Activated CD4-positive, alpha-beta T cell treated with anti-CD3 and anti-CD28 coated beads, Interleukin-2, amount 10 ng/mL, durations not matched to agents 24 days and 14 days (primary cell): ENCODE results near the gene VPS26B. TPM values are rescaled to one million over a fixed set of nuclear protein-coding genes. Genes with fewer than 3 reads are reported as not detected.
"Not testable (repeated sequence)": the region's sequence is repeated elsewhere in the genome, so short reads cannot be mapped to it uniquely, and the experiment has no call there.

Experiments used
- DNase-seq: peaks from one replicate; pipeline ENCODE4 v3.0.0; 2022
- H3K27ac Mint-ChIP-seq: one replicate; pipeline ENCODE4 v1.8.0; 2022; ENCODE audit warnings: mild to moderate bottlenecking, mixed read lengths
- H3K27me3 Mint-ChIP-seq: one replicate; pipeline ENCODE4 v1.8.0; 2022; ENCODE audit warnings: mixed read lengths
- H3K36me3 Mint-ChIP-seq: one replicate; pipeline ENCODE4 v1.8.0; 2022; ENCODE audit warnings: low read depth, mild to moderate bottlenecking, mixed read lengths
- H3K4me1 Mint-ChIP-seq: one replicate; pipeline ENCODE4 v1.8.0; 2021; ENCODE audit warnings: mixed read lengths
- H3K4me3 Mint-ChIP-seq: one replicate; pipeline ENCODE4 v1.8.0; 2022; ENCODE audit warnings: mild to moderate bottlenecking, moderate library complexity, mixed read lengths
- H3K9me3 Mint-ChIP-seq: one replicate; pipeline ENCODE4 v1.8.0; 2021; ENCODE audit warnings: mixed read lengths
- intact Hi-C: fragments of 100-400 bp; cut with micrococcal nuclease; formaldehyde crosslinking; loops from one replicate; pipeline ENCODE4 v1.15.1; 2023
- total RNA-seq: library from RNA; stranded (reverse); gene quantifications from 2 replicates; pipeline ENCODE4 v1.2.3, GENCODE V29; 2022

The VPS26B gene
- total RNA-seq, 1 donor from 2014 or later, result 42.6 TPM

DNA sequence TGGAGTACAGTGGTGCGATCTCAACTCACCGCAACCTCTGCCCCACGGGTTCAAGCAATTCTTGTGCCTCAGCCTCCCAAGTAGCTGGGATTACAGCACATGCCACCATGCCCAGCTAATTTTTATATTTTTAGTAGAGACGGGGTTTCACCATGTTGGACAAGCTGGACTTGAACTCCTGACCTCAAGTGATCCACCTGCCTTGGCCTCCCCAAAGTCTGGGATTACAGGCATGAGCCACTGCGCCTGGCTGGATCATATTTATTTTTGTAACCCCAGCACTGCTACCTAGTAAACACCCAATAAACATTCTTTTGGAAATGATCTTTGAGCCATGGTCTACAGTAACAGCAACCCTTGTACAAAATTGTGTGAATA is 30.7 kb downstream of the VPS26B start:
- H3K27ac Mint-ChIP-seq, DNase-seq, H3K9me3 Mint-ChIP-seq, H3K4me3 Mint-ChIP-seq, H3K27me3 Mint-ChIP-seq, intact Hi-C loops: not testable (repeated sequence)
- Mint-ChIP-seq H3K4me1 (peaks cover 27% of the 10 kb centered on the region), H3K36me3 (peaks cover 16% of the 10 kb centered on the region)

DNA sequence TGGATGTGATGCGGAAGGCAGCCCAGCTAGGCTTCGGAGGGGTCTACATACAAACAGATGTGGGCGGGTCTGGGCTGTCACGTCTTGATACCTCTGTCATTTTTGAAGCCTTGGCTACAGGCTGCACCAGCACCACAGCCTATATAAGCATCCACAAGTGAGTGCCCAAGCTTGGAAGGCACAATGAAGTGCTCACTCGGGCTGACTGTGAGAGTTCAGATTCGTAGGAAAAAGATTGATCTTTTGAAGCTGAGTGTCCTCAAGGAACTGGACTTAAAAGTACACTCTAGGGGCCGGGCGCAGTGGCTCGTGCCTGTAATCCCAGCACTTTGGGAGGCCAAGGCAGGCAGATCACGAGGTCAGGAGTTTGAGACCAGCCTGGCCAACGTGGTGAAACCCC is 32.6 kb downstream of the VPS26B start:
- Mint-ChIP-seq H3K27me3 (no peaks in the 10 kb centered on the region), H3K27ac (no peak overlapping the region), H3K9me3 (no peaks in the 10 kb centered on the region), H3K36me3 (peaks cover 29% of the 10 kb centered on the region), H3K4me1 (peaks cover 26% of the 10 kb centered on the region), H3K4me3 (no peak overlapping the region)
- DNase-seq, result no peak
- intact Hi-C loops, result no loop called here

DNA sequence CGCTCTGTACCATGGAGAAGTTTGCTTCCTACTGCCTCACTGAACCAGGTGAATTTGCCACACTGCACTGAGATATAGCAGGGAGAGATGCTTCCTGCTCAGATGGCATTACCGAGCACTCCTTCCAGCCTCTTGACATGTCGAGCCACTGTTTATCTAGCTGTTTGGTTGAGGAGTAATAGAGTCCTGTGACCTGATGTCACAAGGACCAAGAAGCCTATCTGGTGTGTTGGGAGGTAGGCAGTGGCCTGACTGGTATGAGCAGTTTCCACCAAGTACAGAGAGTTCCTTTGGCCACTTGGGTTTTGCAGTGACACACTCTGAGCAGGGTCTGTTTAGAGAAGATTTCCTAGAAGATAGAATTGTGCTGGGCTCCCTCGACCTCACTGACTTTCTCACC is 34.1 kb downstream of the VPS26B start:
- no peak overlapping the region for H3K4me3 Mint-ChIP-seq
- DNase-seq, result no peak
- intact Hi-C loops, result no loop called here
- H3K4me1 Mint-ChIP-seq, result peaks cover 22% of the 10 kb centered on the region
- no peak overlapping the region for H3K27ac Mint-ChIP-seq
- peaks cover 35% of the 10 kb centered on the region for H3K36me3 Mint-ChIP-seq
- no peaks in the 10 kb centered on the region for H3K9me3 Mint-ChIP-seq
- H3K27me3 Mint-ChIP-seq, result no peaks in the 10 kb centered on the region

DNA sequence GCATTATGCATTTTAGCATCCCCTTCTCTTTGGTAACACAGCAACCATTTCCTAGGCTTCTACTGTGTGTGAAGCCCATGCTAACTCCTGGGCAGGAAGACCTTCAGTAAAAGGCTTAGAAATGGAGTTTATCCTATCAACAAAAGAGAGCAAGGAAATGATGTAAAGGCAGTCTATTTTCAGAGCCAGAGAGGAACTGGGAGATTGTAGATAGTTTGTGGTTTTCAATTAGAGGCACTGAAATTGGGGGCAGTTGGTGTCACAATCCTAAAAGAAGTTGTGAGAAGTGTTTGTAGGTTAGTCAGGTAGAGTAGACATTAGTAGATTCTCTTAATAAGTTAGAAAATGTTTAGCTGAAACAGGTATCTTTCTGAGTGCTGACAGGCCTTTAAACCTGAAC is 36.0 kb downstream of the VPS26B start:
- H3K27ac Mint-ChIP-seq, result no peak overlapping the region

DNA sequence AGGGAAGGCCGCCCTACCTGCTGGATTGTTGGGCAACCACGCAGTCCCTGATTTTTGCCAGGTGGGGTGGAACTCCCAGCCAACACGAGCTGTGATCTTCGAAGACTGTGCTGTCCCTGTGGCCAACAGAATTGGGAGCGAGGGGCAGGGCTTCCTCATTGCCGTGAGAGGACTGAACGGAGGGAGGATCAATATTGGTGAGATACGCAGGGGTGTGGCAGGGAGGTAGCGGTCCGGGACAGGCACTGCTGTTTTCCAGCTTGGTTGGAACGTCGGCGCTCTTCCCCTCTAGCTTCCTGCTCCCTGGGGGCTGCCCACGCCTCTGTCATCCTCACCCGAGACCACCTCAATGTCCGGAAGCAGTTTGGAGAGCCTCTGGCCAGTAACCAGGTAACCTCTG is 36.5 kb downstream of the VPS26B start:
- Mint-ChIP-seq H3K36me3 (peaks cover 38% of the 10 kb centered on the region), H3K9me3 (no peaks in the 10 kb centered on the region), H3K4me3 (no peak overlapping the region), H3K4me1 (peaks cover 10% of the 10 kb centered on the region), H3K27me3 (no peaks in the 10 kb centered on the region), H3K27ac (no peak overlapping the region)
- intact Hi-C loops, result no loop called here
- DNase-seq, result no peak

More for the DNA sequence above, 36.0 kb downstream of the VPS26B start:
- peaks cover 11% of the 10 kb centered on the region for H3K4me1 Mint-ChIP-seq
- no peaks in the 10 kb centered on the region for H3K27me3 Mint-ChIP-seq
- peaks cover 38% of the 10 kb centered on the region for H3K36me3 Mint-ChIP-seq
- H3K4me3 Mint-ChIP-seq, result no peak overlapping the region
- intact Hi-C loops, result no loop called here
- no peaks in the 10 kb centered on the region for H3K9me3 Mint-ChIP-seq
- DNase-seq, result no peak

DNA sequence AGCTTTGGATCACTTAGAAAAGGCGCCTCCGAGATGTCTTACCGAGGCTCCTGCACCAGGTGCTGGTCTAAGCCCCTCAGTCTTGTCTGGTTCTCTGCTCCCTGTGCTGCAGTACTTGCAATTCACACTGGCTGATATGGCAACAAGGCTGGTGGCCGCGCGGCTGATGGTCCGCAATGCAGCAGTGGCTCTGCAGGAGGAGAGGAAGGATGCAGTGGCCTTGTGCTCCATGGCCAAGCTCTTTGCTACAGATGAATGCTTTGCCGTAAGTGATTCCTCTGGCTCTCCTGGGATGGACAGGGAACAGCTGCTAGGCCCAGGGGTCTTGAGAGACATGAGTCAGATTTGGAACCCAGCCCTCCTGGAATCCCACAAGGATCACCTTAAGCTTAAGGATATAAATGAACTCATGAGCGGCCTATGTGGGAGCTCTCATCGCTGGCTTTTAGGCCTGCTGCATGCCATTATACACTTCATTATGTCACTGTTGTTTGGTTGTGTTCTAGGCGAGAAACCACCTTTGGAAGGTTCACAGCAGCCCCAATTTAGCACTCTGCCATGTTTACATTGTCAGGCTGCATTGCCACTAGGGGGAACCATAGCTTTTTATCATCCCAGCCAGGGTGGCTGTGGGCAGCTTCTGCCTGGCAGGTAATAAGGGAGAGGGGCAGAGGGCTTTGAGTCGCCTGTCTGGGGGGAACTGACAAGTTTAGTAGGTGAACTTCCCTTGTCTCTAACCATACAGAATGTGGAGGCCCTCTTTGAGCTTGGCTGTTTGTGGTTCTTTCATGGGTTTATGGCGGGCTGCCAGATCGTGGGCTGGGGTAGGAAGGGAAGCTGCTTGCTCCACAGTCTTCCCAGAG is 37.4 kb downstream of the VPS26B start:
- Mint-ChIP-seq H3K4me1 (peaks cover 13% of the 10 kb centered on the region), H3K4me3 (no peak overlapping the region), H3K27ac (no peak overlapping the region), H3K27me3 (no peaks in the 10 kb centered on the region), H3K9me3 (no peaks in the 10 kb centered on the region), H3K36me3 (peaks cover 38% of the 10 kb centered on the region)
- DNase-seq, result peak; percentile 86
- intact Hi-C loops, result loop anchor here (1.0 kb wide), 1 partner anchor 8 kb away; no protein-coding TSS in a partner anchor

DNA sequence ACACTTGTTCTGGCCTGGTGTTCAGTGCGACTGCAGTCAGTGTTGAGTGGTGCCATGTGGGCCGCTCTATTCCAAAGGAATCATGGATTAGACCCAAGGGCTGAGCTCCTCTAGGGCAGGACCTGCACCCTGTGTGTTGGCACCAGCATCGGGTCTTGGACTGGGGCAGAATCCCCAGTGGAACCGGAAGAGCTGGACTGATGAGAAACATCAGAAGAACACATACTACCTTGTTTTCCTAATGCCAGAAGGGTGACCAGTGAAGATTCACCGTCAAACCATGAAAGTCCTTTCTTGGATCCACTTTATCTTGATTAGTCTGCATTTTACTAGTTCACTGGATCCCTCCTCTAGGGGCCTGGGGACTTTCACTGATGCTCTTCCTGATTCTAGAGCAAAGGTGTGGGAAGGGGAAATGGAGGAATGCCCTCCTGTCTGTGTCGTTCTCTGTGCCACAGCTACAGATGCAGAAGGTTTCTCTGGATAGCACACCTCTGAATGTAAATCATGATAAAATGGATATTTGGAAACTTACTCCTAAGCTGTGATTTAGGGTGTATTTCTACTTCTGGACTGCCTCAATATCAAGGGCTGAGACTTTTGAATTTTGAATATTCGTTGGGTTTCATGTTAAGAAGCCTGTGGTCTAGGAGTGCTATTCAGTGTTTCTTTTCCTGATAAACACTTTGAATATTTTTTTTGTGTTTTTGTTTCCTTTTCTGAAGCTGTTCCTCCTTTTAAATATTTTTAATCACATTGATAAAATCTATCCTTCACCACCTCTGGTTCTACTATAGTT is 40.7 kb downstream of the VPS26B start:
- Mint-ChIP-seq H3K27ac (no peak overlapping the region), H3K9me3 (no peaks in the 10 kb centered on the region), H3K4me1 (peaks cover 22% of the 10 kb centered on the region), H3K4me3 (no peak overlapping the region), H3K36me3 (peaks cover 26% of the 10 kb centered on the region), H3K27me3 (no peaks in the 10 kb centered on the region)
- DNase-seq, result no peak
- intact Hi-C loops, result no loop called here

DNA sequence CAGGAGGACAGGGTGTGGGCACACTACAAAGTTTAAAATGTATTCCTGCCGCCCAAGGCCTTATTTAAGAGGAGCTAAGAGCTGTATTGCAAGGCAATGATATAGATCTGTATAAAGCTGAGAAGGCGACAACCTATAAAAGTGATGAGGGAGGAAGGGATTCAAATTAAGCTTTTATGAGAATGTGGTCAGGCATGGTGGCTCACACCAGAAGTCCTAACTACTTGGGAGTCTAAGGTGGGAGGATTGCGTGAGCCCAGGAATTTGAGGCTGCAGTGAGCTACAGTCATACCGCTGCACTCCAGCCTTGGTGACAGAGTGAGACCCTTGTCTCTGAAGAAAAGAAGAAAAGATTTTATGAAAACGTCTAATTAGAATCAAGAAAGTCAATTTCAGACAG is 42.0 kb downstream of the VPS26B start:
- H3K27ac Mint-ChIP-seq, result no peak overlapping the region

DNA sequence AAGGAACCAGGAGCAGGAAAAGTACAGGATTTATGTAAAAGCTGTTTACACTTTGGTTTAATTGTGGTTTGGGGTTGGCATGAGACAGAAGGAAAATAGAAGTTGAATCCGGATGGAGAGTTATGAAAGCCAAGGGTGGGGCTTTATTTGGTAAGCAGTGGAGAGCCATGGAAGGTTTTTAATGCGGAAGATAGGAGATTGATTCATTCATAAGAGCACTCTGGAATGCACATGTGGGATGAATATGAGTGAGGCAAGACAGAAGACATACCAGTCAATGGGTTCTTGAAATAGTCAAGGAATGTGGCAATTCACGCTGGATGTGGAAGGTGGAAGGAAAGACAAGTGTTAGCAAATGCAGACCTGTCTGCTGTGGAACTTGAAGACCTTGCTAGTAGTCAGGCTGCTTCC is 42.4 kb downstream of the VPS26B start:
- Mint-ChIP-seq H3K36me3 (peaks cover 18% of the 10 kb centered on the region), H3K27ac (no peak overlapping the region), H3K4me3 (no peak overlapping the region), H3K4me1 (peaks cover 33% of the 10 kb centered on the region), H3K27me3 (no peaks in the 10 kb centered on the region), H3K9me3 (no peaks in the 10 kb centered on the region)
- intact Hi-C loops, result no loop called here
- no peak for DNase-seq

More for the DNA sequence above, 42.0 kb downstream of the VPS26B start:
- intact Hi-C loops, result no loop called here
- no peaks in the 10 kb centered on the region for H3K9me3 Mint-ChIP-seq
- H3K27me3 Mint-ChIP-seq, result no peaks in the 10 kb centered on the region
- DNase-seq, result no peak
- peaks cover 21% of the 10 kb centered on the region for H3K36me3 Mint-ChIP-seq
- H3K4me1 Mint-ChIP-seq, result peaks cover 30% of the 10 kb centered on the region
- H3K4me3 Mint-ChIP-seq, result no peak overlapping the region

DNA sequence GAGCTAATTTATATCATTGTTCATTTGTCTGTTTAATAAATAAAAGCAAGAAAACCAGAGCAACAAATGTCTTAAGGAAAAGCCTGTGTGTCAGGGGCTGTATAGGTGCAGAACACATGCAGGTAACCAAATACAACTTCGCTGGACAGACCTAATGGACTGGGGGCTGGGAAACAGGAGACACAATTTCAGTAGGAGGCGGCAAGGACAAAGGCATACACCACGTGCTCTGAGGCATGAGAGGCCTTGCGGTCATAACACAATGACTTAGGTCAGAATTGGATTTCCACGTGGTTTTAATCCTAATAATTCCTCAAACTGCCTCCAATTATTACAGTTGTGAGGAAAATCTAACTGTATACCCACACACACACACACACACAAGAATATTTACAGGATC is 43.0 kb downstream of the VPS26B start:
- Mint-ChIP-seq H3K27me3 (no peaks in the 10 kb centered on the region), H3K4me1 (peaks cover 36% of the 10 kb centered on the region), H3K27ac (no peak overlapping the region), H3K9me3 (no peaks in the 10 kb centered on the region), H3K4me3 (no peak overlapping the region), H3K36me3 (peaks cover 17% of the 10 kb centered on the region)
- DNase-seq, result no peak
- intact Hi-C loops, result no loop called here

DNA sequence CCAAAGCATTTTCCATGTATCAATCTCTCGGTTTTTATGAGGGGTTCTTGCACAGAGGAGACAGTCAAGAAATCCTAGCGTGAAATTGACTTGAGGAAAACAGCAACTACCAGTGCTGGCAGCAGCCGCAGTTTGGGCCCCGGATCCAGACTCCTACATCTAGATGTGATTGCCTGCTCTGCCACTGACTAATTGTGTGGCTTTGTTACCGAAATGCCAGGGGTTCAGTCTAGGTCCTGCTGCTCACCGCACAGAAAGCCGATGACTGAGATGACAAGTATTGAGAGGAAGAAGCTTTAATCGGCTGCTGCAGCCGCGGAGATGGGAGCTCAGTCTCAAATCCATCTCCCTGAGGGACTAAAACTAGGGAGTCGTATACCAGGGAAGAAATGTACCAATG is 43.5 kb downstream of the VPS26B start:
- Mint-ChIP-seq H3K4me1 (peaks cover 41% of the 10 kb centered on the region), H3K36me3 (peaks cover 14% of the 10 kb centered on the region), H3K27ac (no peak overlapping the region), H3K9me3 (no peaks in the 10 kb centered on the region), H3K27me3 (no peaks in the 10 kb centered on the region), H3K4me3 (no peak overlapping the region)
- intact Hi-C loops, result no loop called here
- no peak for DNase-seq

DNA sequence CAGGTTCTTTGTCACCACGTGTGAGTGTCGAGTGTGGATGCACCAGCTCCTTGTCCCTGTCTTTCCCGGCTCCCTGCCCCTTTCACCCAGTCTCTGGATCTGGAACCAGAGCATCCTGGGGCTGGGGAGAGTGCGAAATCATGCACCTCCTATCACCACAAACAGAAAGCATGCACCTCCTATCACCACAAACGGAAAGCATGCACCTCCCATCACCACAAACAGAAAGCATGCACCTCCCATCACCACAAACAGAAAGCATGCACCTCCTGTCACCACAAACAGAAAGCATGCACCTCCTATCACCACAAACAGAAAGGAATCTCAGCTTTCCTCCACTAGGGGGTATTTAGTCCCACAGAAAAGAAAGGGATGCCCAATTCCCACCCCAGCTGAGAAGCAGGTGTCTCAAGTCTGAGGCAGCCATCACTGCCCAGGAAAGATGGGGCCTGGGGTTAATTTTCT is 45.8 kb downstream of the VPS26B start:
- H3K4me3 Mint-ChIP-seq, result peak overlapping the region; percentile 48
- peak overlapping the region; percentile 38 for H3K27ac Mint-ChIP-seq

DNA sequence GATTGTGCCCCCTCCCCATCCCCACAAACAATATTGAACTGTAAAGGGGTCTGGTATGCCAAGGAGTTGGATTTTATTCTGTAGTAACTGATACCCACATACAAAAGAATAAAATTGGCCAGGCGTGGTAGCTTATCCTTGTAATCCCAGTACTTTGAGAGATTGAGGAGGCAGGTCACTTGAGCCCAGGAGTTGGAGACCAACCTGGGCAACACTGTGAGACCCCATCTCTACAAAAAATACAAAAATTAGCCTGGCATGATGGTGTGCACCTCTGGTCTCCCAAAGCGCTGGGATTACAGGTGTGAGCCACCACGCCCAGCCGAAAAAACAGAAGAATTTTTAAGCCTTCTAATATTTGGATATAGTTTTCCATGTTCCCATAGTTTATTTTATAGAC is 47.5 kb downstream of the VPS26B start:
- Mint-ChIP-seq H3K9me3 (no peaks in the 10 kb centered on the region), H3K27me3 (no peaks in the 10 kb centered on the region), H3K27ac (no peak overlapping the region), H3K36me3 (peaks cover 13% of the 10 kb centered on the region), H3K4me3 (no peak overlapping the region), H3K4me1 (peaks cover 55% of the 10 kb centered on the region)
- no peak for DNase-seq
- intact Hi-C loops, result no loop called here

More for the DNA sequence above, 45.8 kb downstream of the VPS26B start:
- peak; percentile 86 for DNase-seq
- no peaks in the 10 kb centered on the region for H3K9me3 Mint-ChIP-seq
- H3K36me3 Mint-ChIP-seq, result peaks cover 12% of the 10 kb centered on the region
- H3K27me3 Mint-ChIP-seq, result no peaks in the 10 kb centered on the region
- peaks cover 59% of the 10 kb centered on the region for H3K4me1 Mint-ChIP-seq
- intact Hi-C loops, result no loop called here
